GM23338 (cell line): ENCODE measurements around the gene MFAP3. TPM values are rescaled to one million over a fixed set of nuclear protein-coding genes. Genes with fewer than 3 reads are reported as not detected.

Experiments
- ATAC-seq: fragments of 200-7000 bp; cut with Tn5 transposase; 3 replicates; pipeline ENCODE4 v1.9.1; 2020
- DNase-seq: peaks from one replicate; pipeline ENCODE4 v3.0.0-alpha.2; 2015; ENCODE audit warnings: low spot score
- H2AFZ ChIP-seq: fragments of 200-600 bp; sonication (generic); 2 replicates; pipeline ENCODE4 v1.8.0; 2016; ENCODE audit warnings: antibody characterized with exemption, mild to moderate bottlenecking, moderate library complexity
- H3F3A ChIP-seq: fragments of 200-600 bp; sonication (generic); replicated peaks from 2 replicates; pipeline ENCODE4 v1.8.0; 2017; ENCODE audit warnings: antibody characterized with exemption, mixed run types, low read depth
- H3K27ac ChIP-seq: fragments of 200-600 bp; sonication (generic); 2 replicates; pipeline ENCODE4 v1.6.1; 2016; ENCODE audit warnings: low read depth
- H3K27me3 ChIP-seq: fragments of 200-600 bp; sonication (generic); 2 replicates; pipeline ENCODE4 v1.8.0; 2016; ENCODE audit warnings: mild to moderate bottlenecking, mixed run types, moderate library complexity; ENCODE audit not compliant: insufficient read depth
- H3K36me3 ChIP-seq: fragments of 200-600 bp; sonication (generic); 2 replicates; pipeline ENCODE4 v1.8.0; 2016; ENCODE audit warnings: mild to moderate bottlenecking; ENCODE audit not compliant: insufficient read depth
- H3K4me1 ChIP-seq: fragments of 200-600 bp; sonication (generic); 2 replicates; pipeline ENCODE4 v1.8.0; 2016; ENCODE audit warnings: mild to moderate bottlenecking, moderate library complexity; ENCODE audit not compliant: insufficient read depth
- H3K4me2 ChIP-seq: fragments of 200-600 bp; sonication (generic); 2 replicates; pipeline ENCODE4 v1.7.1; 2017; ENCODE audit warnings: mixed run types
- H3K4me3 ChIP-seq: fragments of 200-600 bp; sonication (generic); 2 replicates; pipeline ENCODE4 v1.6.1; 2016; ENCODE audit warnings: mixed run types
- H3K79me2 ChIP-seq: fragments of 200-600 bp; sonication (generic); replicated peaks from 2 replicates; pipeline ENCODE4 v1.8.0; 2017; ENCODE audit warnings: mild to moderate bottlenecking; ENCODE audit not compliant: insufficient read depth
- H3K9me2 ChIP-seq: fragments of 200-600 bp; sonication (generic); 2 replicates; pipeline ENCODE4 v1.8.0; 2017; ENCODE audit not compliant: insufficient read depth
- H4K20me1 ChIP-seq: fragments of 200-600 bp; sonication (generic); replicated peaks from 2 replicates; pipeline ENCODE4 v1.8.0; 2017; ENCODE audit warnings: mild to moderate bottlenecking; ENCODE audit not compliant: insufficient read depth
- H3K27ac Mint-ChIP-seq: 2 replicates; pipeline ENCODE4 v1.8.0; 2020; ENCODE audit warnings: inconsistent platforms, mild to moderate bottlenecking, moderate library complexity, mixed read lengths
- H3K27me3 Mint-ChIP-seq: 3 replicates; pipeline ENCODE4 v1.8.0; 2022; ENCODE audit warnings: low read depth, mild to moderate bottlenecking, moderate library complexity, mixed read lengths, inconsistent platforms; ENCODE audit not compliant: insufficient read depth, poor library complexity
- H3K36me3 Mint-ChIP-seq: 3 replicates; pipeline ENCODE4 v1.8.0; 2021; ENCODE audit warnings: low read depth, mild to moderate bottlenecking, inconsistent platforms, moderate library complexity, mixed read lengths
- H3K4me1 Mint-ChIP-seq: 3 replicates; pipeline ENCODE4 v1.8.0; 2020; ENCODE audit warnings: mild to moderate bottlenecking, inconsistent platforms, mixed read lengths
- H3K4me3 Mint-ChIP-seq: 3 replicates; pipeline ENCODE4 v1.8.0; 2021; ENCODE audit warnings: moderate library complexity, mild to moderate bottlenecking, inconsistent platforms, mixed read lengths
- H3K9me3 Mint-ChIP-seq: 3 replicates; pipeline ENCODE4 v1.8.0; 2020; ENCODE audit warnings: moderate library complexity, mild to moderate bottlenecking, inconsistent platforms, mixed read lengths
- CREB1 ChIP-seq: fragments of 250-450 bp; sonication (Bioruptor Pico); IDR thresholded peaks from 2 replicates; pipeline ENCODE4 v1.5.0; 2020; ENCODE audit warnings: low read depth, mild to moderate bottlenecking, moderate library complexity
- CTCF ChIP-seq, 2 experiments: fragments of 200-600 bp in 1 of 2; sonication (generic) in 1 of 2; conservative IDR thresholded peaks; 2 replicates each; pipeline versions ENCODE4 v1.5.1 to v1.6.1; 2016 to 2017; ENCODE audit warnings: antibody characterized with exemption in 2 of 2, low read depth in 2 of 2, mild to moderate bottlenecking in 2 of 2, moderate library complexity in 1 of 2
- ETS1 ChIP-seq: IDR thresholded peaks from 2 replicates; pipeline ENCODE4 v1.6.1; 2016; ENCODE audit warnings: antibody characterized with exemption
- EZH2 ChIP-seq: fragments of 200-600 bp; sonication (generic); IDR thresholded peaks from one replicate; pipeline ENCODE4 v1.8.0; 2017; ENCODE audit warnings: antibody characterized with exemption, mild to moderate bottlenecking, low read depth; ENCODE audit not compliant: unreplicated experiment
- EZH2phosphoT487 ChIP-seq: fragments of 200-600 bp; sonication (generic); IDR thresholded peaks from one replicate; pipeline ENCODE4 v1.8.1; 2018; ENCODE audit warnings: antibody characterized with exemption; ENCODE audit not compliant: unreplicated experiment
- JUNB ChIP-seq: IDR thresholded peaks from one replicate; pipeline ENCODE4 v1.6.1; 2016; ENCODE audit warnings: antibody characterized with exemption; ENCODE audit not compliant: unreplicated experiment
- NANOG ChIP-seq: IDR thresholded peaks from 2 replicates; pipeline ENCODE4 v1.6.1; 2016; ENCODE audit warnings: antibody characterized with exemption, borderline replicate concordance
- POLR2AphosphoS5 ChIP-seq: IDR thresholded peaks from 2 replicates; pipeline ENCODE4 v1.6.1; 2016; ENCODE audit warnings: antibody characterized with exemption, low read depth
- REST ChIP-seq: IDR thresholded peaks from one replicate; pipeline ENCODE4 v1.6.1; 2018; ENCODE audit warnings: antibody characterized with exemption; ENCODE audit not compliant: unreplicated experiment
- STAT1 ChIP-seq: IDR thresholded peaks from one replicate; pipeline ENCODE4 v1.6.1; 2016; ENCODE audit warnings: antibody characterized with exemption; ENCODE audit not compliant: unreplicated experiment
- ZNF114 ChIP-seq: fragments of 250-450 bp; sonication (Bioruptor Pico); IDR thresholded peaks from 2 replicates; pipeline ENCODE4 v1.5.0; 2020; ENCODE audit warnings: mild to moderate bottlenecking, moderate library complexity
- ZNF331 ChIP-seq: fragments of 250-450 bp; sonication (Bioruptor Pico); IDR thresholded peaks from 2 replicates; pipeline ENCODE4 v1.5.0; 2020; ENCODE audit warnings: low read depth, mild to moderate bottlenecking, moderate library complexity
- ZNF462 ChIP-seq: fragments of 250-450 bp; sonication (Bioruptor Pico); IDR thresholded peaks from 2 replicates; pipeline ENCODE4 v1.5.0; 2020; ENCODE audit warnings: mild to moderate bottlenecking, moderate library complexity
- polyA plus RNA-seq: library from polyadenylated mRNA; unstranded; fragments of >200 nt; fragmentation: Nextera tagmentation; extraction: Ambion mirVana; gene quantifications from 2 replicates; pipeline ENCODE4 v1.2.1, GENCODE V29; 2016
- total RNA-seq: library from RNA; depleted of rRNA; stranded (reverse); fragments of >200 nt; shearing (Covaris generic); gene quantifications from 2 replicates; pipeline ENCODE4 v1.2.3, GENCODE V29; 2014

Gene MFAP3
- total and polyA plus RNA-seq, 2 experiments from 2014 or later, result 2.9 to 47.5 TPM

GRCh38 chr5:154060606-154061005, 21.8 kb downstream of the MFAP3 start:
- no peaks in the 10 kb centered on the region; the same call in 1 of the 2 replicates for H3F3A ChIP-seq
- H3K36me3 ChIP-seq, result no peaks in the 10 kb centered on the region
- H3K4me3 Mint-ChIP-seq, result no peak overlapping the region
- DNase-seq (no peak), ATAC-seq (no peak)
- no peak for TF ChIP-seq ZNF331 (CRISPR knock-in tag)
- TF ChIP-seq ETS1, result no peak
- TF ChIP-seq JUNB, result no peak
- TF ChIP-seq EZH2, result no peak
- no peak for TF ChIP-seq ZNF462 (CRISPR knock-in tag)
- no peak for TF ChIP-seq ZNF114 (CRISPR knock-in tag)
- no peak for TF ChIP-seq CREB1 (CRISPR knock-in tag)
- TF ChIP-seq REST, result no peak
- TF ChIP-seq POLR2AphosphoS5, result no peak
- TF ChIP-seq STAT1, result no peak
- no peak for TF ChIP-seq EZH2phosphoT487
- no peak for TF ChIP-seq CTCF (conservative IDR thresholded peaks at IDR 0.05; ENCODE audit: low read depth in 2 of 2)
- TF ChIP-seq NANOG, result no peak
- H3K4me1 ChIP-seq, result peaks cover 13% of the 10 kb centered on the region
- no peak overlapping the region for H3K4me3 ChIP-seq
- peaks cover 16% of the 10 kb centered on the region for H3K4me1 Mint-ChIP-seq
- no peaks in the 10 kb centered on the region for H3K27me3 ChIP-seq
- H2AFZ ChIP-seq, result no peak overlapping the region
- no peak overlapping the region for H3K27ac Mint-ChIP-seq
- peaks cover 16% of the 10 kb centered on the region for H4K20me1 ChIP-seq
- H3K27me3 Mint-ChIP-seq, result peaks cover 6% of the 10 kb centered on the region
- H3K9me2 ChIP-seq, result no peaks in the 10 kb centered on the region
- H3K4me2 ChIP-seq, result no peak overlapping the region
- H3K9me3 Mint-ChIP-seq, result no peaks in the 10 kb centered on the region
- no peaks in the 10 kb centered on the region for H3K79me2 ChIP-seq
- H3K27ac ChIP-seq, result no peak overlapping the region
- H3K36me3 Mint-ChIP-seq, result no peaks in the 10 kb centered on the region
